Measurements from ENCODE around the gene VAT1L.

- TF ChIP-seq MAX (IDR thresholded peaks at IDR 0.05): no peak
- TF ChIP-seq EP300 (IDR thresholded peaks at IDR 0.05; ENCODE audit: borderline replicate concordance): no peak
- no peak for TF ChIP-seq YY1 (IDR thresholded peaks at IDR 0.05; ENCODE audit: low read depth)
- TF ChIP-seq TAF1 (IDR thresholded peaks at IDR 0.05; ENCODE audit: low read depth): no peak
- no peak for TF ChIP-seq CREB1 (IDR thresholded peaks at IDR 0.05; ENCODE audit: low read depth)
- no peak for TF ChIP-seq REST (IDR thresholded peaks at IDR 0.05; ENCODE audit: low read depth)
Measured at GRCh38 chr16:77967054-77967904, 178.9 kb downstream of the VAT1L start.
